Measurements from ENCODE around the gene PPP4C.
"Not testable (repeated sequence)": the region's sequence is repeated elsewhere in the genome, so short reads cannot be mapped to it uniquely, and the experiment has no call there.

The PPP4C gene

DNA sequence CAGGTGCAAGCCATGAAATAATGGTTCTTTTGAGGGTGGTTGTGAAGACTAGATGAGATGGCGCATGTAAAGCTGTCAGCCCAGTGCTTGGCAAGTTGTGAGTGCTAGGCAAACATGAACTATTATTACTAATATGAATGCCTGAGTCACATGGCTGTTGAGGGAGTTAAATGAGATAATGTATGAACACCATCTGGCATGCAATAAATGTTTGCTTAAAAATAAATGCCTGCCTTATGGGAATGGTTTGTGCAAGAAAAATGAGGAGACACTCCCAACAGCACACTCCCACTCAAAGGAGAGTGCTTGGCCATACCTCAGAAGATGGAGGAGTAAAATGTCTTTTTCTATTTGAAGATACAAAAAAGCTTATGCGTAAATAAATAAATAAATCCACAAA, 43.6 kb downstream of the PPP4C start:
- DNase-seq (ENCODE audit: low read depth), result no peak
- no peak overlapping the region for H3K4me3 ChIP-seq (ENCODE audit: low read length)
- TF ChIP-seq, protein P1, sequence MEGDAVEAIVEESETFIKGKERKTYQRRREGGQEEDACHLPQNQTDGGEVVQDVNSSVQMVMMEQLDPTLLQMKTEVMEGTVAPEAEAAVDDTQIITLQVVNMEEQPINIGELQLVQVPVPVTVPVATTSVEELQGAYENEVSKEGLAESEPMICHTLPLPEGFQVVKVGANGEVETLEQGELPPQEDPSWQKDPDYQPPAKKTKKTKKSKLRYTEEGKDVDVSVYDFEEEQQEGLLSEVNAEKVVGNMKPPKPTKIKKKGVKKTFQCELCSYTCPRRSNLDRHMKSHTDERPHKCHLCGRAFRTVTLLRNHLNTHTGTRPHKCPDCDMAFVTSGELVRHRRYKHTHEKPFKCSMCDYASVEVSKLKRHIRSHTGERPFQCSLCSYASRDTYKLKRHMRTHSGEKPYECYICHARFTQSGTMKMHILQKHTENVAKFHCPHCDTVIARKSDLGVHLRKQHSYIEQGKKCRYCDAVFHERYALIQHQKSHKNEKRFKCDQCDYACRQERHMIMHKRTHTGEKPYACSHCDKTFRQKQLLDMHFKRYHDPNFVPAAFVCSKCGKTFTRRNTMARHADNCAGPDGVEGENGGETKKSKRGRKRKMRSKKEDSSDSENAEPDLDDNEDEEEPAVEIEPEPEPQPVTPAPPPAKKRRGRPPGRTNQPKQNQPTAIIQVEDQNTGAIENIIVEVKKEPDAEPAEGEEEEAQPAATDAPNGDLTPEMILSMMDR (IDR thresholded peaks at IDR 0.05; ENCODE audit: insufficient read depth, low read depth, low read length, missing control alignments), result no peak

DNA sequence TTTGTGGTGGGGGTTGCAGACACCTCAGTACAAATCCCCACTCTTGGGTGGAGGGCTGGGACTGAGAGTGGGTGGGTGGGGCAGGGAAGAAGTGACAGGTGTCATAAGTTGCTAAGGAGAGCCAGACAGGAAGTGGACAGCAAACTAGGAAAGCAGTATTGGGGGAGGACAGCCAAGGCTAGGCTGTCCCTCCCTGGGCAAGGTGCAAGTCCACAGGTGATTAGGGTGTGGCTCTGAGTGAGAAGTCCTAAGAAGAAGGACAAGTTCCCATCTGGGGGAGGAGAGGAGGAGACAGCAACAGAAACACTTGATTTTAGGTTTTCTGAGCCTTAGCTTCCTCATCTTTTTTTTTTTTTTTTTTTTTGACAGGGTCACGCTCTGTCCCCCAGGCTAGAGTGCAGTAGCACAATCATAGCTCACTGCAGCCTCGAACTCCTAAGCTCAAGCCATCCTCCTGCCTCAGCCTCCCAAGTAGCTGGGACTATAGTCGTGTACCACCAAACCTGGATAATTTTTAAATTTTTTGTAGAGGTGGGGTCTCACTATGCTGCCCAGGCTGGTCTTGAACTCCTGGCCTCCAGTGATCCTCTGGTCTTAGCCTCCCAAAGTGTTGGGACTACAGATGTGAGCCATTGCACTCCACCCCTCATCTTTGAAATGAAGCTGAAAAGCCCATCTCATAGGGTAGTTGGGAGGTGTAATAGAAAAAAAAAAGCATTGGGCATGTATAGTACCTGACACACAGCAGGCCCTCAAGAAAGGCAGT, 44.7 kb downstream of the PPP4C start:
- no peak for DNase-seq (ENCODE audit: low read depth)
- TF ChIP-seq, protein P1 (IDR thresholded peaks at IDR 0.05; ENCODE audit: insufficient read depth, low read depth, low read length, missing control alignments), result no peak
- no peak overlapping the region for H3K4me3 ChIP-seq (ENCODE audit: low read length)

DNA sequence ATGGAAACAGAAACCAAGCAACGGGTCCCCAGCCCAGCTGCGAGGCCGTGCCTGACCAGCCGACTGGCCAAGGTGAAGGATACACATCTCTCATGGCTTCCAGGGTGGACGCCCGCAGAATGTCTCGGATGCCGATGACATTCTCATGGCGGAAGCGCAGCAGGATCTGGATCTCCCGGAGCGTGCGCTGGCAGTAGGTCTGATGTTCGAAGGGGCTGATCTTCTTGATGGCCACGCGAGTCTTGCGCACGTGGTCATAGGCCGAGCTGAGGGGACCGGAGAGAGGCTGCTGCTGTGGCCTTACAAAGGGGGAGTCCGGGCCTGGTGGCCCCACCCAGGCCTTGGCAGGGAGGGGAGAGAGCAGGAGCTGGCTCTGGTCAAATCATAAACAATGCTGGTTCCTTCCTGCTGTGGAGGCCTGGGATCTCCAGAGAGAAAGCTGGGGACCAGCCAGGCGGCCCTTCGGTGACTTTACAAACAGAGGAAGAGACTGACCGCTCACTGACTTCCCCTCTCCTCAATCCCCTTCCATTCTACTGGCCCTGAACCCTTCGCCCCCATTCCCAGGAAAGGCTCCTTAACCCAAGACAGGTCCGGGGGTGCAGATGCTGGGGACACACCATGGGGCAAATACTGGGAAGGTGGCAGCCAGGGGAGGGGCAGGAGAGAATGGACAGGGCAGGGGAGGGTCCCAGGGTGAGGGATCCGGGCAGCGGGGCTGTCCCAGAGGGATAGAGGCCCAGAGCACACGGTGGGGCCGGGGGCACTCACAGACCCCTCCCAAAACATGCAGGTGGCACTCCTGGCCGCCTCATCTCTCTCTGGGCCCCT, 46.2 kb downstream of the PPP4C start:
- DNase-seq (ENCODE audit: low read depth), result no peak
- TF ChIP-seq, protein P1 (IDR thresholded peaks at IDR 0.05; ENCODE audit: insufficient read depth, low read depth, low read length, missing control alignments), result no peak
- H3K4me3 ChIP-seq (ENCODE audit: low read length), result peak overlapping the region; percentile 69

DNA sequence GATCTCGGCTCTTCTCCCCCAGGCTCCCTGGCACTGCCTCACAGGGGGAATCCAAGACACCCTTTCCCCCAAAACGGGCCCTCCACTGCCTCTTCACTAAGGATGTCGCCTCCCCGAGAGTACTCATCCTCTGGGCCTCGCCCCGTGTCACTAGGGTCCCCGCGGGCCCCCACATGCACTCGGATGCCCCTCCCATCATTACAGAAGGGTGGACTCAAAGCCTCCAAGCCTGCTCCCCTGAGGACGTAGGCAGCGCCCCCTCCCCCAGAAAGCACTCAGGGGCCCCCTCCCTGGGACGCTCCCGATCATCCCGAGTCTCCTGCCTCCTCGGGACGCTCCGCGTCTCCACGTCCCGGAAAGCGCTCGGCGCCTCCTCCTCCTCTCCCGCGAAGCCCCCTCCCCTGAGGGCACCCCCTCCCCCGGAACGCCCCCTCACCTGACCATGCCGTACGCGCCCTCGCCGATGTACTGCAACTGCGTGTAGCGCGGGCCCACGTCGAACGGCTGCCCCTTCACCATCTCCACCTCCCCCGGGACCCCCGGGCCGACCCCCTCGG, 46.9 kb downstream of the PPP4C start:
- H3K4me3 ChIP-seq (ENCODE audit: low read length), result peak overlapping the region; percentile 69
- TF ChIP-seq, protein P1 (IDR thresholded peaks at IDR 0.05; ENCODE audit: insufficient read depth, low read depth, low read length, missing control alignments), result no peak
- DNase-seq (ENCODE audit: low read depth), result no peak

DNA sequence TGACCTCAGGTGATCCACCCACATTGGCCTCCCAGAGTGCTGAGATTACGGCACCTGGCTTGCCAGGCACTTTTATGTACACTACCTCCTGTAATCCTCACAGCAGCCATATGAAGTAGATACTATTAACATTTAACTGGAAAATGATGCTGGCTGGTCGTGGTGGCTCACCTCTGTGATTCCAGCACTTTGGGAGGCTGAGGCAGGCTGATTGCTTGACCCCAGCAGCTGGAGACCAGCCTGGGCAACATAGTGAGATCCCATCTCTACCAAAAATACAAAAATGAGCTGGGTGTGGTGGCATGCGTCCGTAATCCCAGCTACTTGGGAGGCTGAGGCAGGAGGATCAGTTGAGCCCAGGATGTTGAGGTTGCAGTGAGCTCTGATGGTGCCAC, 49.2 kb downstream of the PPP4C start:
- no peak for DNase-seq (ENCODE audit: low read depth)
- H3K4me3 ChIP-seq (ENCODE audit: low read length), result no peak overlapping the region
- TF ChIP-seq, protein P1 (IDR thresholded peaks at IDR 0.05; ENCODE audit: insufficient read depth, low read depth, low read length, missing control alignments), result no peak

DNA sequence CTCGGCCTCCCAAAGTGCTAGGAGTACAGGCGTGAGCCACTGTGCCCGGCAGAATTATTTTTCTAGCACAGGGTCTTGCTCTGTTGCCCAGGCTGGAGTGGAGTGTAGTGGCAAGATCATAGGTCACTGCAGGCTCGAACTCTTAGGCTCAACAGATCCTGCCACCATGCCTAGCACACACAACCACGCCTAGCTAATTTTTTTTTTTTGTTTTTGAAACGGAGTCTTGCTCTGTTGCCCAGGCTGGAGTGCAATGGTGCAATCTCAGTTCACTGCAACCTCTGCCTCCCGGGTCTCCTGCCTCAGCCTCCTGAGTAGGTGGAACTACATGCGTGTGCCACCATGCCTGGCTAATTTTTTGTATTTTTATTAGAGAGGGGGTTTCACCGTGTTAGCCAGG, 49.9 kb downstream of the PPP4C start:
- not testable (repeated sequence) for H3K4me3 ChIP-seq (ENCODE audit: low read length); DNase-seq (ENCODE audit: low read depth)

DNA sequence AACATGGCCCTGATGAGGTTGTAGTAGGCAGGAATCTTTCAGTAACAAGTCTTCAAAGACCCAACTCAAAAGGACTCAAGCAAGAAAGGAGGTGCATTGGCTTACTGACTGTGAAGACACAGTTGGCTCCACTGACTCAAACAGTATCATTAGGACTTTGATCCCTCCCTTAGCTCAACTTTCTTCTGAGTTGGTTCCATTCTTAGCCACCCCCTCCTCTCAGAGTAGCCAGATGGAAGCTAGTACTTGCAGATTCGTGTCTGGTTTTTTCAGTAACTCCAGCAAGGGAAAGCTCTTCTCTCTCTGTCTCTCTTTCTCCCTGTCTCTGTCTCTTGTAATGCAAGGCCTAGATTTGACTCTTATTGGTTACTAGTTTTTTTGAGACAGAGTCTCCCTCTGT, 52.2 kb downstream of the PPP4C start:
- TF ChIP-seq, protein P1 (IDR thresholded peaks at IDR 0.05; ENCODE audit: insufficient read depth, low read depth, low read length, missing control alignments), result no peak
- DNase-seq (ENCODE audit: low read depth), result no peak
- no peak overlapping the region for H3K4me3 ChIP-seq (ENCODE audit: low read length)

All from epithelial cell of esophagus (primary cell).